ENCODE results near the gene SLC46A2.

DNA sequence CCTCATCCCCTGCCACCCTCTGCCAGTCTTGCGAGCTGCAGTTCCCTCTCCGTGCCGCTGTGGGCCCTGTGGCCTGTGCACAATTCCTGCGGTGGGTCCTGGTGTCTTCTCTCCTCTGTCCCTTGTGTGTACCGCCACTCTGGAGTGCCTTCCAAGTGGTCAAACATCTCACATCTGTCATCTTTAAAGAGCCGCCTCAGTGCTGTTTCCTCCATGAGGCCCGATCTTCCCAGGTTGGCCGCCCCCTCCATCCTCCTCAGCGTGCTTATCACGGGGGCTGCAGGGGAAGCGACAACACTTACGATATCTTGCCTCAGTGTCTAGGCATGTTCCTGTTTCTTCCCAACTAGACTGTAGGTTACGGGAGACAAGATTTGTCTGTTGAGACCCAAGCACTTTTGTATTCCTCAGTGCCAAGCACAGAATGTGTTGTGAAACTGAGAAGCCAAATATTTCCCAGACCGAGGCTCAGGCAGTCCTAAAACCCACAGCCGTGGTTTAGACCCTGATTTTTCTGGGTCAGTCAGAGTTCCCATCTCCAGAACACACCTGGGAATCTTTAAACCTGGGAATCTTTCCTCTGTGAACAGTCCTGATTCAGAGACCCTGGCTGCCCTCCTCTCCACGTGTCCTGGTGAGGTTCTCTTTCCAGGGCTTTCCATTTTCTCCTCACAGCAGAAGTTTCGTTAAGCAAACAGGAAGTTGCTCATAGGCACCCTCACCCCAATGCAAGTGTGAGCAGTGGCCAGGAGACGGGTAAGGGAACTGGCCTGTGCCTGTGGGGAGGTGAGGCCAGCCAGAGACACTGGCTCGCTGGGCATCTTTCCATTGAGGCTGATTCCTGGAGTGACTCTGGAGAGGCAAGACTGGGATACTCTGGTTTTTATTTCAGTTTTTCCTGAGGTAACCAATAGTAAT lies 28.8 kb downstream of the SLC46A2 start:
- TF ChIP-seq POLR2AphosphoS5 (IDR thresholded peaks at IDR 0.05; ENCODE audit: insufficient read depth in 1 of 2, low read depth in 1 of 2) (no peak), POLR2A (IDR thresholded peaks at IDR 0.05) (no peak)
- TF ChIP-seq, protein P1, sequence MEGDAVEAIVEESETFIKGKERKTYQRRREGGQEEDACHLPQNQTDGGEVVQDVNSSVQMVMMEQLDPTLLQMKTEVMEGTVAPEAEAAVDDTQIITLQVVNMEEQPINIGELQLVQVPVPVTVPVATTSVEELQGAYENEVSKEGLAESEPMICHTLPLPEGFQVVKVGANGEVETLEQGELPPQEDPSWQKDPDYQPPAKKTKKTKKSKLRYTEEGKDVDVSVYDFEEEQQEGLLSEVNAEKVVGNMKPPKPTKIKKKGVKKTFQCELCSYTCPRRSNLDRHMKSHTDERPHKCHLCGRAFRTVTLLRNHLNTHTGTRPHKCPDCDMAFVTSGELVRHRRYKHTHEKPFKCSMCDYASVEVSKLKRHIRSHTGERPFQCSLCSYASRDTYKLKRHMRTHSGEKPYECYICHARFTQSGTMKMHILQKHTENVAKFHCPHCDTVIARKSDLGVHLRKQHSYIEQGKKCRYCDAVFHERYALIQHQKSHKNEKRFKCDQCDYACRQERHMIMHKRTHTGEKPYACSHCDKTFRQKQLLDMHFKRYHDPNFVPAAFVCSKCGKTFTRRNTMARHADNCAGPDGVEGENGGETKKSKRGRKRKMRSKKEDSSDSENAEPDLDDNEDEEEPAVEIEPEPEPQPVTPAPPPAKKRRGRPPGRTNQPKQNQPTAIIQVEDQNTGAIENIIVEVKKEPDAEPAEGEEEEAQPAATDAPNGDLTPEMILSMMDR (IDR thresholded peaks at IDR 0.05), result no peak
